Occipital lobe (tissue), 2 donors: Measurements from ENCODE around the gene MAPKBP1. TPM values are rescaled to one million over a fixed set of nuclear protein-coding genes. Genes with fewer than 3 reads are reported as not detected.

Source experiments
- DNase-seq: peaks from one replicate; lab custom pipeline; 2025; lab: John Stamatoyannopoulos, UW
- total RNA-seq: library from RNA; depleted of rRNA; stranded (reverse); fragments of >200 nt; gene quantifications from one replicate; pipeline ENCODE4 v1.2.3, GENCODE V29; 2014

The MAPKBP1 gene
- total RNA-seq, 1 donor from 2014 or later = 32.4 TPM

DNA sequence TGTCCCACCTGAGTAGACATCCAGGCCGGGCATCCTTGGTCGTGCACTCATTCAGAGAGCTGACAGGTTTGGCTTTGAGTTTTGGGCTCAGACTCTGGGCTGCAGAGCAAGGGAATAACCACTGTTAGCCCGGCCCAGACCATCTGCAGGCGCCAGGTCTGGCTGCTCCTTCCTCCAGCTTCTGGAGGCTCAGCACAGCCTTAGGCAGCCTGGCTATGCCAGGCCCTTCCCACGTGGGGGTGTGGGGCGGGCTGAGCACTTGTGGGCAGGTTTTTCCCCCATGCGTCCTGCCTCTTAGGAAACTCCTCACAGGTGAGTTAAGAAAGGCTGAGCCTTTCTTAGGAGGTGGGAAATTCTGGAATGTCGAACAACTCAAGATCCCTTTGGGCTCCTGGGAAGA, 75.6 kb downstream of the MAPKBP1 start:
- no peak for DNase-seq

DNA sequence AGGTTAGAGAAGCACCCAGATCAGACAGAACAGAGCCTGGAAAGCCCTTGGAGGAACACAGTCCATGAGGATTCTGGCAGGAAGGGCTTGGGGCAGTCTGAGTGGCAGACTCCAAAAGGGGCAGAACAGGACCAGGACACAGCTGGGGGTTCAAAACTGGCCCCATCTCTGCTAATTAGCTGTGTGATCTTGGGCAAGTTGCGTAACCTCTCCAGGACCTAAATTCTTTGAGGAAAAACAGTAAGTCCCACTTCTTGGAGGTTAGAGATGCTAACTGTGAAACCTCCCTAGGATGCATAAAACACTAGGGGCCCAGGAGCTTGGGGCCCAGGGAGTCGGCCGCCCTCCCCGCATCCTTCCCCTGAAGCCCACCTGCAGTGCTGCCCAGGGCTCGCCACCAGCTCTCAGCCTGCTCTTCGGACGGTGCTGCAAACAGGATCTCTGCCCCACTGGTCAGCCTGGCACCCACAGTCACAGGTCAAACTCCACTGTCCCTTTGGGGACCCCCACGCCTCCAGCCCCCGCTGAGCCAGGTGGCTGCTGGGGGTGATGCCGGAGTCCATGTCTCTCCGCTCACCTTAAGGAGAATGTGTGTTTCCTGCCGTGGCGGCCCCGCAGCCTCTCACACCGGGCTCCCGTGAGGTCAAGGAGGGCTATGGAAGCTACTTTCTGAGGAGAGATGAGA, 76.3 kb downstream of the MAPKBP1 start:
- no peak for DNase-seq

DNA sequence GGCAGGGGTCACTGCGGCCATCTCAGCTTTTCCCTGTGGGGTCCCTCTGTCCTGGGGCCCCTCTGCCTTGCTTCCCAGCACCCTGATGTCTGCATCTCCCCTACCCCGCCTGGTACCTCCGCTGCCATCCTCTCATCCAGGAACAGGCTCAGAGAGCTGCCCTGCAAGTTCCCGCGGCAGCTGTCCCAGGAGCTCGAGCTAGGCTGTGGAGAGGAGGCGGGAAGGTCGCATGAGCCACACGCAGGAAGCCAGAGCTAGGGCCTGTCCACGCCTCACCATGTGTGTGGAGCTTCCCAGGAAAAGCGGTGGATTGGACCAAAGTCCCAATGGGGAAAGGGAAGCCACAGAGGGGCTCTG, 76.9 kb downstream of the MAPKBP1 start:
- DNase-seq = no peak

DNA sequence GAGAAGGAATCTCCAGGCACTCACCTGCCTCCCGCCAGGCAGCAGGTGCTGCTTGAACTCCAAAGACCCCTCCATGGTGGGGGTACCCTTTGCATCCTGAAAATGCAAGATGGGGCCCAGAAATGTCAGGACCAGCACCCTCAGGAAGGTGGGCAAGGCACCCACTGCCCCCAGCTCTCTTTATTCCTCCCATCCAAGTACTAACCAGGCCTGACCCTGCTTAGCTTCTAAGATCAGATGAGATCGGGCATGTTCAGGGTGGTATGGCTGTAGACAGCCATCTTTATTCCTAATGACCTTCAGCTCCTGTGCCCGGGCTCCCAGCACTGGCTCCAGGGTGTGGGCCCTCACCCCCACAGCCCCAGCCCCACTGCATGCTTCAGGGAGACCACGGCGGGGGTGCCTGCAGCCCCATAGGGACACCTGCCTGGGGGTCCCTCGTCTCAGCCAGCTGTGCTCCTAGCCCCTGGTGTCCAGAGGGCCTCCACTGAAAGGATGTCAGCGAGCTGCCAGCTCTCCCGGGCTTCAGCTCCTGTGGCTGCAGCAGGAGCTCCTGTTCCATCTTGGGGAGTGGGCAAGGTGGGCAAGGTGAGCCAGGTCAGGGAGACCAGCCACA, 77.6 kb downstream of the MAPKBP1 start:
- no peak for DNase-seq

DNA sequence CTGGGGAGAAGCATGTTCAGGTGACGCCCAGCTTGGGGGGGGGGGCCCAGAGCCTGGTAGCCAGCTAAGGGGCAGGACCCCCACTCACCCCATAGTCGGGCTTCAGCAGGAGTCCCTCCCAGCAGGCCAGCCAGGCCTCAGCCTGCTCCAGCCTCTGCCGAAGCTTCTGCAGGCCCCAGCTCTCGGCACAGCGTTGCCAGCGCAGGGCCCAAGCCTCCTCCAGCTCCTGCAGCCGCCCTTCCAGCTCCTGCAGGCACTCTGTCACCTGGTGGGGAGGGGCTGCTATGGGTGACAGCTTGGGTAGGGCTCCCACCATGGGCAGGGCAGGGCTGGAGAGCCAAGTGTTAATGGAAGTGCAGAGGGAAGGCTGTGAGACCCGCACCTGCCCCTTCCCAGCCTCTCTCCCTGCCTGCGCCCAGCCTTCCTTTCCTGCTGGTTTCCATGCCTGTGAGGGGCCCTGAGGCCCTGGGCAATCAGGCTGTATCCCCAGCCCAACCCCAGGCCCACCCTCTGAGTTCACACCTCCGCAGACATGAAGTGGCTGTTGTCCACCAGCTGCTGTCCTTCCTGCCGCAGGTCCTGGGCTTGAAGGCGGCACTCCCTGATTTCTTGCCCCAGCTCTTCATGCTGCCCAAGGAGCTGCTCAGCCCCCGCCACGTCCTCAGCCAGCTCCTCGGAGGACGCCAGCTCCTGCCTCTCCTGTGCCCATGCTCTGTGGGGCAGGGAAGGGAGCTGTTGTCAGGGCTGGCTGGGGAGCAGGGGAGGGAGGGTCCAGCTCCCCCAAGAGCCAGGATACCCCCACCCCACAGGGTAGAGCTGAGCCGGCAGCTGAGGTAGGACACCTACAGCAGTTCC, 78.7 kb downstream of the MAPKBP1 start:
- no peak for DNase-seq

DNA sequence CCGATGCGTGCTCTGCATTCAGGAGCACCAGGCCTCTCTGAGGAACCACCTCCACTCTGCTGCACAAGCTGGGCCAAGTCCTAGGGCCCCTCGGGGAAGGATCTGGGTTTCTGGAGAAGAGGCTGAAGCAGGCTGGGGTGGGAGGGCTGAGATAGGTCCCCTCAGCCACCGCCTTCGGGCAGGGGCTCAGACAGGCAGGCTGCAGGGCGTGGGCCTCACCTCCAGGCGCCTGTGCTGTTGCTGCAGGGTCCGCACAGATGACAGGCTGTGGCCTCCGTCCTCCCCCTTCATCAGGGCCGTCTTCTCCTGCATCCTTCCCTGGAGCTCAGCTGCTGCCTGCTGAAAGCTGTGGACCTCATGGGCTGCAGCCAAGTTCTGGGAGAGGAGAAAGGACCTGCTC, 79.5 kb downstream of the MAPKBP1 start:
- DNase-seq = no peak

DNA sequence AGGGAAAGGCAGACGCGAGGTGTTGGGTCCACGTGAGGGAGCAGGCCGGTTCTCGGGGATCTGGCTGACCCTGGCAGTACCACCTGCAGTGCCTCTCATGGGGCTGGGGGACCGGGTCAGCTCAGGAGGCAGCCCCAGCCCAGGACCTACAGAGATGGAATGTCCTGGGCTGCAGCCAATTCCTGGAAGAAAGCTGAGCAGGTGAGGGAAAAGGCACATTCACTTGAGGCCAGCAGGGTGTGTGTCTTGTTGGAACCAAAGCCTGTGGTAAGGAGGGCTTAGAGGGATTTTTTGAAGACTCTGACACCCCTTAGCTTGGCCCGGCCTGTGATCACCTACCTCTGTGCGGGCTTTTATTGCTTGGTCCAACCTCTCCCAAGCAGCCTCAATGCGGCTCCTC, 80.2 kb downstream of the MAPKBP1 start:
- DNase-seq = no peak

DNA sequence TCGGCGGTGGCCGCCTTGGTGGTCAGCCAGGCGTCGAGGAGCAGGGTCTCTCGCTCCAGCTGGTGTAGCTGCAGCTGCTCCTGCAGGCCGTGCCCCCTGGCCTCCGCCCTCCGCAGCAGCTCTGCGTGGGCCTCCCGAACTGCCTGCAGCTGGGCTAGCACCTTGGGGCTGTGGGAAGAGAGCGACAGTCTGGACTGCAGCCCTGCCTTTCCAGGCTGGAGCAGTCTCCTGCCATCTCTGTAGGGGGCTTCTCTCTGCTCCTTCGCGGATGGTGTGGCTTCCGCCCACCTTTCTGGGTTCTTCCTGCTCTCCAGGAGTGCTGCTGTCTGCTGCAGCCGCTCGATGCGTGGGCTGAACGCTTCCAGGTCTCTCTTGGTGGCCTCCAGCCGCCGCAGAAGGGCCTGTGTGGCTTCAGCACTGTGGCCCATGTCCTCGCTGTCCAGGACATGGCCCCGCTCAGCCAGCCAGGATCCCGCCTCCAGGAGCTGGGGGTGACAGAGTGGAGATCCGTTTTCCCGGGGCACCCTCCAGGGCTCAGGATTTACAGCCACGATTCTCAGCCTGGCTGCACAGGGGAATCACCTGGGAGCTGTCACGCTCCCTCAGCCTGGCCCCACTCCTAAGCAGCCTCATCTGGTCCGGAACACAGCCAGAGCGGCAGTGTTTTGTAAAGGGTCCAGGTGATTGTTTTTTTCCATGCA, 81.1 kb downstream of the MAPKBP1 start:
- DNase-seq = no peak

DNA sequence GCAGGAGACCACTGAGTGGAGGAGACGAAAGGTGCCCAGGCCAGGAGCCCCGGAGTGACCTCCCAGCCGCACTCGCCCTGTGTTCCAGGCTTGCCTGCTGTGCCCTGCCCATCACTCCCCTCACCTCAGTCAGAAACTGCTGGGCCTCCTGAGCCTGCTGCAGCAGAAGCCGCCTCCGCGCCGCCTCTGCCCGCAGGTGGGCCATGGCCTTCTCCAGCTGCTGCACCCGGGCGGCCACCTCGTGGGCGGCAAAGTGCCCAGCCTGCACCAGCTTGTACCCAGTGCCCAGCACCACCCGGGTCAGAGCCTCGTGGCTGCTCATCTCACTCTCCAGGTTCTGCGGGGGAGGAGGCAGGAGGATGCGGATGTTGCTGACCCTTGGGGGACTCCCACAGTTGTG, 82.0 kb downstream of the MAPKBP1 start:
- no peak for DNase-seq

DNA sequence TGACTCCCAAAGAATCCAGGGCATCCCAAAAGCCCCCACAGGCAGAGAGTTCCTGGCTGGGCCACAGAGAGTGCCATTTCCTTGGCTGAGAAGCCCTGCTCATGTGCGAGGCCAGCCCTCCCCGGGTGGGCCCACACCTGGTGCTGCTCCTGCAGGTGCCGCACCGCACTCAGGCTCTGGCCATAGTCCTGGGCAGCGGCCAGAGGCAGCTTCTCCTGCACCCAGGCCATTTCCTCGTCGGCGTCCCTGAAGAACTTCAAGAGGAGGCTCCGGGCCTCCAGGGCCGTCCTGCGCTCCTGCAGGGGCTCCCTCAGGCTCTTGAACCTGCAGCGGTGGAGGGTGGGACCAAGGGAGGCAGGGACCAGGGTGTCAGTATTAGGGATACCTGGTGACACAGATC, 82.4 kb downstream of the MAPKBP1 start:
- DNase-seq = no peak

DNA sequence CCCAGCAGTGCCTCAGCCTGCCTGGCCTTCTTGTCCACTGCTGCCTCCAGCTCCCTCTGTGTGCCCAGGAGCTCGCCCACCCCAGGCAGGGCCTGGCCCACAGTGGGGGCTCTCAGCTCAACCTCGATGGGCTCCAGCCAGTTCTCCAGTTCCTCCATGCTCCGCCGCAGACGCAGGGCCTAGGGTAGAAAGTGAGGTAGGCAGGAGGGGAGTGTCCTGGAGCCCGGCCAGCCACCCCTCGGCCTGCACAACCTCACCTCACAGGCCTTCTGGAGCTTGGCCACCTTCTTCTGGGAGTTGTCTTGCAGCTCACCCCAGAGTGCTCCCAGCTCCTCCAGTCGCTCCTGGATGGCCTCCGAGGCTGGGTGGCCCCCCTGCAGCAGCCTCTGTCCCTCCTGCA, 83.0 kb downstream of the MAPKBP1 start:
- no peak for DNase-seq

DNA sequence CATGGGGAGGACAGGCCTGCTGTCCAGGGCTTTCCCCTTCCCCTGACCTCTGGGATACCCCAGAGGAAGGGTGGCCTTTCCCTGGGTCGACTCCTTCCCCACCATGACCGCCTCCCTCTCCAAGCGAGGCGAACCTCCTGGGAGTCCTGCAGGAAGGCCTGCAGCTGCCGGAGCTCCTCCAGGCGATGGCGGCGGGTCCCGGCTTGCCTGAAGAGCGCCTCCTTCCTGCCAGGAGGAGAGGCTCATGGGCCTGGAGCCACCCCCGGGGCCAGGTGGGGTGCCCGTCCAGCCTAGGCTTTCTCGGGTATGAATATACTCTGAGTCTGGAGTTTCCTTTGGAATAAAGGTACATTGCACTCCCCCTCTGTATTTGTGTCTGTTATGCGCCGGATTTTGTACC, 84.5 kb downstream of the MAPKBP1 start:
- DNase-seq = no peak

DNA sequence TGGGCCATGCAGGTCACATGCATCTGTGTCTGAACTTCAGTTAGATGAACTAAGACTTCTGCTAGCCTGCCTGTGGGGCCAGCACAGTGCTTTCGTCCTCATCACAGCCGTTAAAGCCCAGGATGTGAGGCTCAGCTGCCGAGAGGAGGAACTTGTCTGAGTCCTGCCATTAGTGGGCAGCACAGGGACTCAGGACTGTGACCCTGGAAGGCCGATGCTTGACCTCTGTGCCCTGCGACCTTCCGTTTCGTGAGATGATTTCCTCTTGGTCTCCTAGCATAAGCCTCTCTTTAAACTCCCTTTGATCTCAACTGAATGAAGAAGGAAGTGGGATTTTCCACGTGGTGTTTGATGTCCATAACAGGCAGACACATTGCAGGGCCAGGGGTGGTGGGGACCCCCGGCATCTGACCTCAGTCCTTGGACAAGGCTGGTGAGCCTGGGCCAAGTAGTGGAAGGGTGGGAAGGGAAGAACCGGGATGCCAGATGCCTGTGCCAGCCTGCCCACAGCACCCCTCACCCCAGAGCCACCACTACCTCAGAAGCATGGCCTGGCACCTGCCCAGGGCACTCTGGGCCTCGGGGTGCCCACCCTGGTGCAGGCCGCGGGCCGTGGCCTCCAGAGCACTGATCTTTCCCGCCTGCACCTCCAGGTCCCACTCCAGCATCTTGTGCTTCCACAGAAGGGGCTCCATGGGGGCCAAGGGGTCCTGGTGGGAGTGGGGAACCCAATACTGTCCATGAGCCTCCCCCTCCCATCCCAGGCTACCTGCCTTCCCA, 86.0 kb downstream of the MAPKBP1 start:
- no peak for DNase-seq

DNA sequence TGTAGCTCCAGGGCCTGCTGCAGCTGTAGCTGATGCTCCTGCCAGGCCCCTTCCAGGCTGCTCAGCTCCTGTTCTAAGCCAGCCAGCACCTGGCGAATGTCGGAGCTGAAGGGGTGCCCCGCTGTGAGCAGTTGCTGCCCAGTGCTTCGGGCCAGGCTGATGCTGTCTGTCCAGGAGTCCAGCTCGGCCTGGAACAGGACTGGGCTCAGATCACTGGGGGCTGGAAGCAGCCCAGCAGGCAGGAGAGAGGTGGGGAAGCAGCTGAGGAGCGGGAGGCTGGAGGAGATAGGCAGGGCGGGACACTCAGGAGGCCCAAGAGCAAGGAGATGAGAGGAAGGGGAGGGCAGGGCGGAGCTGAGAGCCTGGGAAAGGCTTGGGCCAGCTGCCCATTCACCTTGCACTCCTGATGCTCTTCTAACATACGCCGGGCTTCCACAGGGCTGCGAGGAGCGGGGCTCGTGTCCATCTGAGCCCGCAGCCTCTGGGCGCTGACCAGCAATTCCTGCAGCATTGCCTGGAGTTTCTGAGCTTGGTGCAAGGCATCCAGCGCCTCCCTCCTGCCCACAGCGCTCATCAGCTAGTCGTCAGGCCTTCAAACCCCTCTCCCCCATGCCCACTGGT, 87.6 kb downstream of the MAPKBP1 start:
- DNase-seq = no peak

DNA sequence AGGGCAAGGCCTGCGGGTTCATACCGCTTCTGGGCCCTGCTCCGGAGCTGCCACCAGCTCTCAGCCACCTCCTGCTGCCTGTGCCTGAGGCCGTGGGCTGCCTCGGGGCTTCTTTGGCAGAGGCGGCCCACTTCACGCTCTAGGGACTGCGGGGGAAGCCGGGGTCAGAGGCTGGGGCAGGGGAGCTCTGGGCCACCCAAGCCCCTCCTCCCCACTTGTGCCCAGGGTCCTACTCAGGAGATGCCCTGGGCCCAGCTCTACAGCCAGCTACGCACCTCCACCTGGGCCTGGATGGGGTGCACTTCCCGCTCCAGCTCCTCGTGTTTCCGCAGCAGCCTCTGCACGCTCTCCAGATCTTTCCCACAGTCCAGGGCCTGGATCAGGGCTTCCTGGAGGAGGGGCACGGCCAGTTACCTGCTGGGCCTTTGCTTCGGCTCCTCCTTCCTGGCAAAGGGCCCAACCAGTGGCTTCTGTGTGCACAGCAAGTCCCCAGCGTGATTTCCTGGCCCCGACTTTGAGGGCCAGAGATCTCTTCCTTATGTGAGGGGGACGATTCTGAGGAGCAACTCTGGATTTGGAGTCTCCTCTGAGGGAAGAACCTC, 88.3 kb downstream of the MAPKBP1 start:
- no peak for DNase-seq

DNA sequence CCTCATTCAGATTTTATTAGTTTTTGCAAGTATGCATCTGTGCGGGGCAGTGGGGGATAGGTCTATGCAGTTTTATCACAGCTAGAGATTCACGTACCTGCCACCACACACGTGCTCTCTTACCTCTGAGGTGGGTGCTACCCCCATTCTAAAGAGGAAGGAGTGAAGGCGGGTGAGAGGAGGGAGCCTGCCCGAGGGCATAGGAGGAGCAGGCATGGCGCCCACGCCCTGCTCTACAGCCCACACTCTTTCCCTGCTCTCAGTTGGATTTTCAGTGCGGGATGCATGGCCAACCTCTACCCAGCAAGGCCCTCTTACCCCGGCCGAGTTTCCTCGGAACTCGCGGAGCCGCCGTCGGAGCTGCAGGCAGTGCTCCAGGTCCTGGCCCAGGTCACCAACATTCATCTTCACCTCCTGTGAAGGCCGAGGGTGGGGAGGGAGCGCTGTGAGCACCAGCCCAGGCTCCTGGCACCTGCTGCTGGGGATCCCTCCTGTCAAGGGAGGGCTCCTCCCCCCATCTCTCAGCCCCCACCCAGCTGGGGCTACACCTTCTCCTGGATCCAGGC, 91.3 kb downstream of the MAPKBP1 start:
- DNase-seq = no peak

DNA sequence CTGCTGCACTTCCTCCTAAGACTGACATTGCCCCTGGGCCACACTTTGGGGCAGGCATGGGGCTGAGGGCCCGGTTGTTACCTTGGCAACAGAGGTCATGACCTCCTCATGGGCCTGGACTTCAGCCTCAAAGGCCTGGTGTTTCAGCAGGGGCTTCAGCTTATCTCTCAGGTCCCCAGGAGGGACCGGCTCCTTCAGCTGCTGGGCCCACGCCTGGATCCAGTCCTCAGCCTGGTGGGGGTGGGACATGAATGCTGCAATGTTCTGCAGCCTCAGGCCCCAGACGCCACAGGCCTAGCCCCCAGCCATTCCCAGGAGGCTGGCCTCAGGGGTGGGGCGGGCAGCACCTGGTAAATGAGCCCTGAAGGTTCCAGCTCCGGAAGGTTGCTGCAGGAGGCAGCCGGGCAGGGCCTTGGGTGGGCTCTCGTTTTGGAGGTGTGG, 92.0 kb downstream of the MAPKBP1 start:
- no peak for DNase-seq

DNA sequence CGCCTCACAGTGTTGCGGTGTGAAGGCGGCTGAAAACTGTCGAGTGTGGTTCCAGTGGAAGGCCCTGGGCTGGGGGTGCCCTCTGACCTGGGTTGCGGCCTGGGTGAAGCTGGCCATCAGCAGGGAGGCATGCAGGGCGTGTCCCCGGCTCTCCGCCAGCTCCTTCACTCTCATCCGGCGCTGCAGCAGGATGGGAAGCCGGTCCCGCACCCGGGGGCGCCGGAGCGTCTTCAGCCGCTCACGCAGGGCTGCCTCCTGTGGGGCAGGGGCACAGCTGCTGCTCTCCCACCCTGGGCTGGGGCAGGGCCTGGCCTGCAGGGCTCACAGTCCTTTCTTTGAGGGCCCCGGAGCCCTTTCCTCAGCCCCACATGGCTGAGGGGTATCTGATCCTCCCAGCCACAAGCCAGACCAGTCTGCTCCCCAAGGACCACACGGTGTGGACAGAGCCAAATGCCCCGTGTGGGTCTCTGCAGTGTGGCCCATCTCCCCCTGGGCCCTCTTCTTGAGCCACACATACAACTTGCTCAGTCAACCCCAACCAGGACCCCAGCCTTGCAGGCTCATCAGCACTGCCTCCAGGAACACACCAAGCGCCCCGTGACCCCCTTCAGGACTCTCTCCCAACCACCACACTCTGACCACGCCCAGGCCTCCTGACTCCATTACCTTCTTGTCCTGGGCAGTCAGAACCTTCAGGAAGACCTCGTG, 92.7 kb downstream of the MAPKBP1 start:
- no peak for DNase-seq

DNA sequence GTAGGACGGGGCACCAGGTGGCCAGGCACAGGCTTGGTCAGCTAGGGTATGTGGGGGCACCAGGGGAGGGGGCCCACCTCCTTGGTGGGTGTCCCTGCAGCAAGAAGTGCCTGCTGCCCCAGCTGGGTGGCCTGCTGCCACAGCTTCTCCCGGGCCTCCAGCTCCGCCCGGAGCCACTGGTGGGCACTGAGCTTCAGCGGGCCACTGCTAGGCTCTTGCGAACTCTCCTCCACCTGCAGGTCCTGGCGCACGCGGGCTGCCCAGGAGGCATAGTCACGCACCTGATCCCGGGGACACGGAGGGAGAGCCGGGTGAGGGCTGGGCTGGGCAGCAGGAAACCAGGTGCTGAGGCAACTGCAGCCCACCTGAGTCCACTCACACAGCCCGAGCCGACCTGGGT, 94.0 kb downstream of the MAPKBP1 start:
- no peak for DNase-seq
